Subcutaneous adipose tissue (tissue), 4 donors: ENCODE results near the gene D2HGDH. TPM values are rescaled to one million over a fixed set of nuclear protein-coding genes. Genes with fewer than 3 reads are reported as not detected.

Experiments
- CTCF ChIP-seq: fragments of 450-650 bp; IDR thresholded peaks from one replicate; pipeline ENCODE4 v1.5.1; 2016; ENCODE audit warnings: low read depth, mild to moderate bottlenecking, control low read depth, antibody characterized with exemption, moderate library complexity
- total RNA-seq, 4 donors: library from RNA; depleted of rRNA; stranded (reverse); fragments of >200 nt; gene quantifications; one replicate each; pipeline ENCODE4 v1.1.0, GENCODE V29; 2016

Gene D2HGDH
- total RNA-seq, 4 donors from 2014 or later = 12.1 to 44.3 (median 13.4) TPM

- no peak for TF ChIP-seq CTCF
Measured at GRCh38 chr2:241728000-241728399, 6.4 kb upstream of the D2HGDH start.

GRCh38 chr2:241728627-241729026, 5.8 kb upstream of the D2HGDH start:
- TF ChIP-seq CTCF = no peak

GRCh38 chr2:241729868-241730267, 4.6 kb upstream of the D2HGDH start:
- no peak for TF ChIP-seq CTCF

GRCh38 chr2:241730671-241731293, 3.6 kb upstream of the D2HGDH start:
- TF ChIP-seq CTCF = no peak

- no peak for TF ChIP-seq CTCF
Measured at GRCh38 chr2:241733391-241734207, 831 bp upstream of the D2HGDH start.

- TF ChIP-seq CTCF = no peak
Measured at GRCh38 chr2:241734208-241734466, 293 bp upstream of the D2HGDH start.

GRCh38 chr2:241736111-241736510, 1.7 kb downstream of the D2HGDH start:
- TF ChIP-seq CTCF = no peak
